Keratinocyte (primary cell): Measurements from ENCODE around the gene C2orf42. TPM values are rescaled to one million over a fixed set of nuclear protein-coding genes. Genes with fewer than 3 reads are reported as not detected.

ENCODE experiments used
- DNase-seq: peaks from one replicate; pipeline ENCODE4 v3.0.0-alpha.2; 2011; ENCODE audit warnings: low read depth, missing footprints, low spot score
- FAIRE-seq: peaks from 2 replicates; lab custom pipeline; 2011; peaks lifted over from hg19 to GRCh38; lab: Jason Lieb, UNC
- H2AFZ ChIP-seq: 2 replicates; pipeline ENCODE4 v1.6.0; 2012; ENCODE audit warnings: low read length, control low read depth, inconsistent platforms; ENCODE audit not compliant: control insufficient read depth
- H3K27ac ChIP-seq: 2 replicates; pipeline ENCODE4 v1.5.1; 2011; ENCODE audit warnings: low read length; ENCODE audit not compliant: control insufficient read depth, insufficient read depth
- H3K27me3 ChIP-seq: 3 replicates; pipeline ENCODE4 v1.6.0; 2011; ENCODE audit warnings: low read length; ENCODE audit not compliant: control insufficient read depth, insufficient read depth; ENCODE audit errors: extremely low read depth
- H3K36me3 ChIP-seq, 2 experiments: 2 replicates in 1 of 2; 3 replicates in 1 of 2; pipeline ENCODE4 v1.5.1; 2011; ENCODE audit warnings: low read length in 2 of 2, mild to moderate bottlenecking in 1 of 2; ENCODE audit not compliant: control insufficient read depth in 2 of 2, insufficient read depth in 2 of 2; ENCODE audit errors: extremely low read depth in 1 of 2
- H3K4me1 ChIP-seq: 3 replicates; pipeline ENCODE4 v1.5.1; 2011; ENCODE audit warnings: low read length; ENCODE audit not compliant: control insufficient read depth, insufficient read depth; ENCODE audit errors: extremely low read depth
- H3K4me2 ChIP-seq: 3 replicates; pipeline ENCODE4 v1.6.0; 2011; ENCODE audit warnings: low read depth, low read length; ENCODE audit not compliant: control insufficient read depth, insufficient read depth; ENCODE audit errors: extremely low read depth
- H3K4me3 ChIP-seq, 3 experiments: fragments of 200-600 bp in 1 of 3; sonication (generic) in 1 of 3; 2 replicates in 2 of 3; 3 replicates in 1 of 3; pipeline ENCODE4 v1.5.1; 2011 to 2016; ENCODE audit warnings: low read length in 3 of 3, mild to moderate bottlenecking in 3 of 3, control low read depth in 2 of 3, inconsistent platforms in 1 of 3, low read depth in 1 of 3, mixed read lengths in 1 of 3, mixed run types in 1 of 3, moderate library complexity in 1 of 3; ENCODE audit not compliant: control insufficient read depth in 2 of 3, insufficient read depth in 2 of 3; ENCODE audit errors: extremely low read depth in 1 of 3
- H3K79me2 ChIP-seq: 2 replicates; pipeline ENCODE4 v1.6.0; 2012; ENCODE audit warnings: low read length; ENCODE audit not compliant: control insufficient read depth, insufficient read depth
- H3K9ac ChIP-seq: 3 replicates; pipeline ENCODE4 v1.6.0; 2011; ENCODE audit warnings: low read length; ENCODE audit not compliant: control insufficient read depth, insufficient read depth; ENCODE audit errors: extremely low read depth
- H3K9me1 ChIP-seq: 3 replicates; pipeline ENCODE4 v1.6.0; 2011; ENCODE audit warnings: low read length; ENCODE audit not compliant: control insufficient read depth, insufficient read depth; ENCODE audit errors: extremely low read depth
- H3K9me3 ChIP-seq: 2 replicates; pipeline ENCODE4 v1.5.1; 2012; ENCODE audit warnings: low read depth, low read length; ENCODE audit not compliant: control insufficient read depth
- H4K20me1 ChIP-seq: 3 replicates; pipeline ENCODE4 v1.6.0; 2011; ENCODE audit warnings: low read length; ENCODE audit not compliant: control insufficient read depth, insufficient read depth; ENCODE audit errors: extremely low read depth
- EZH2 ChIP-seq: IDR thresholded peaks from one replicate; pipeline ENCODE4 v1.6.1; 2012; ENCODE audit warnings: inconsistent platforms, mild to moderate bottlenecking, low read length, moderate library complexity
- dilution Hi-C: fragments of 300-500 bp; cut with MboI; formaldehyde crosslinking; loops from one replicate; pipeline ENCODE4 v1.7.0; 2020; ENCODE audit warnings: low sequenced_read_pairs; ENCODE audit not compliant: extremely low pct_ligation_motif_present
- polyA plus RNA-seq, 5 experiments: library from polyadenylated mRNA; depleted of rRNA in 3 of 5; stranded (reverse) in 3 of 5; stranded (forward) in 1 of 5; unstranded in 1 of 5; fragments of >200 nt; gene quantifications; 1 replicate in 1 of 5; 2 replicates in 3 of 5; 3 replicates in 1 of 5; pipeline versions ENCODE4 v1.2.1 to v1.2.3, GENCODE V29; 2011 to 2012; ENCODE audit warnings: missing spikeins in 2 of 5, low read depth in 1 of 5, low replicate concordance in 1 of 5
- TF ChIP-seq, protein P1 (sequence below), 3 experiments: IDR thresholded peaks in 1 of 3; conservative IDR thresholded peaks in 1 of 3; optimal IDR thresholded peaks in 1 of 3; 2 replicates in 2 of 3; 3 replicates in 1 of 3; pipeline versions ENCODE3 to v1.5.1; 2011; ENCODE audit warnings: low read length in 3 of 3, mild to moderate bottlenecking in 3 of 3, moderate library complexity in 2 of 3, control low read depth in 1 of 3, inconsistent platforms in 1 of 3; ENCODE audit not compliant: insufficient read depth in 2 of 3; ENCODE audit errors: extremely low read depth in 1 of 3

The C2orf42 gene
- polyA plus RNA-seq, 1 donor (not counting 4 experiments of a cell fraction or from before 2014, with no cell fraction given), result 9.3 TPM

DNA sequence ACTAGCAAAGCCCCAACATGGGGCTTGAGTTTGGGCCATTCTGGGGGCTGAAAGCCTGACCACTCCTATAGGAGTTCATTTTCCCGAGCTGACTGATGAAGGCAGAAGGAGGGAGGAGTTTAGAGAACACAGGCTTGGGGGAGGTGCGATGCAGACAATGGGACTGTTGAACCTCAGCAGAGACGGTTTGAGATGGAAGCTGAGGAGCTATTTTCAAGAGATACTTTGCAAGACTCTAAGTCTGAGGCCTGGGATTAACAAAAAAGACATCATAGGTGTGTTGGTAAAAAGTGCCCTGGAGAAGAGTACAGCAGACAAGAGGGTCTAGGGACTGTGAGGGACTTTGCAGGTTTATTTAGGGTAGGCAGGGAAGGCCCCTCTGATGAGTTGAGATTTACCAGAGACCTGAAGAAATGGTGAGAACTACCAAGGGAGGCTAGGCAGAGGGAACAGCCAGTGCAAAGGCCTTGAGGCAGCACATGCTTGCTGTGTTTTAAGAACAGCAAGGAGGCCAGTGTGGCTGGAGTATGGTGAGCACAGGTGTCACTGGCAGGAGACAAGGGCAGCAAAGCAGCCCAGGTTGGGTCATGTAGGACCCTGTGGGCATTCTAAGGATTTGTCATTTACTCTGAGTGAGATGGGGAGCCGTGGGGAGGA, 71.9 kb downstream of the C2orf42 start:
- no peaks in the 10 kb centered on the region for H4K20me1 ChIP-seq
- H2AFZ ChIP-seq, result no peak overlapping the region
- no peak overlapping the region for H3K9ac ChIP-seq
- no peaks in the 10 kb centered on the region for H3K9me3 ChIP-seq
- peaks cover 7% of the 10 kb centered on the region for H3K4me1 ChIP-seq
- dilution Hi-C loops, result no loop called here
- no peaks in the 10 kb centered on the region for H3K9me1 ChIP-seq
- no peaks in the 10 kb centered on the region for H3K36me3 ChIP-seq
- no peak overlapping the region for H3K4me3 ChIP-seq
- FAIRE-seq (no peak), DNase-seq (no peak)
- no peaks in the 10 kb centered on the region for H3K79me2 ChIP-seq
- TF ChIP-seq, protein P1, sequence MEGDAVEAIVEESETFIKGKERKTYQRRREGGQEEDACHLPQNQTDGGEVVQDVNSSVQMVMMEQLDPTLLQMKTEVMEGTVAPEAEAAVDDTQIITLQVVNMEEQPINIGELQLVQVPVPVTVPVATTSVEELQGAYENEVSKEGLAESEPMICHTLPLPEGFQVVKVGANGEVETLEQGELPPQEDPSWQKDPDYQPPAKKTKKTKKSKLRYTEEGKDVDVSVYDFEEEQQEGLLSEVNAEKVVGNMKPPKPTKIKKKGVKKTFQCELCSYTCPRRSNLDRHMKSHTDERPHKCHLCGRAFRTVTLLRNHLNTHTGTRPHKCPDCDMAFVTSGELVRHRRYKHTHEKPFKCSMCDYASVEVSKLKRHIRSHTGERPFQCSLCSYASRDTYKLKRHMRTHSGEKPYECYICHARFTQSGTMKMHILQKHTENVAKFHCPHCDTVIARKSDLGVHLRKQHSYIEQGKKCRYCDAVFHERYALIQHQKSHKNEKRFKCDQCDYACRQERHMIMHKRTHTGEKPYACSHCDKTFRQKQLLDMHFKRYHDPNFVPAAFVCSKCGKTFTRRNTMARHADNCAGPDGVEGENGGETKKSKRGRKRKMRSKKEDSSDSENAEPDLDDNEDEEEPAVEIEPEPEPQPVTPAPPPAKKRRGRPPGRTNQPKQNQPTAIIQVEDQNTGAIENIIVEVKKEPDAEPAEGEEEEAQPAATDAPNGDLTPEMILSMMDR (optimal IDR thresholded peaks at IDR 0.05 in 1 of 3, IDR thresholded peaks at IDR 0.05 in 1 of 3, conservative IDR thresholded peaks at IDR 0.05 in 1 of 3; ENCODE audit: extremely low read depth in 1 of 3, insufficient read depth in 2 of 3, low read length in 3 of 3), result no peak
- no peak for TF ChIP-seq EZH2
- H3K27me3 ChIP-seq, result no peaks in the 10 kb centered on the region
- no peak overlapping the region for H3K27ac ChIP-seq
- H3K4me2 ChIP-seq, result no peak overlapping the region

DNA sequence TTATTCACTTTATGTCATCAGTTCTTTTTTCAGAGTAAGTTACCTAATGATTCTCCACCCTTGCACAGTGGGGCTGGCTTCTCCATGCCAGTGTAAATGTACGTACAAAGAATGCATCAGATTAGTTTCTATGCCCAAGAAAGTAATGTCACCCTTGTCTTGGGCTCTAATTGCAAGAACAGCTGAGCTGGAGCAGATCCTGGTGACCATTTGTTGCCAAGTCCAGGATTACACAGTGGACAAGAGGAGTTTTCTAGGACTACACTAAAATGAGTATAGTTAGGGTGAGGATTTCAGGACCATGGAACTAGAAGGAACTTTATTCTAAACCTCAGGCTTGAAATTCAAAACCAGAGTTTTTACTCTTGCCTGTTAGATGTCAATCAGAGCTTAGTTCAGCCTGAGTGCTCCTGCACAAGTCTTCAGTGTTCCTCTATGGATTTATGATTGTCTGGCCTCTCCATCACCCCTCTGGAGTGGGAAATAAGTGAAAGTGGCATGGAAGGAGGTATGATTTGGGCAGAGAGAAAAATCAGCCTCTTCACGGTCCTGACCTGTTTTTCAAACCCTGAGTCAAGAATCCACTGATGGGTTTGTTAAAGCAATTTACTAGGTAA, 73.8 kb downstream of the C2orf42 start:
- H3K9ac ChIP-seq, result no peak overlapping the region
- no peaks in the 10 kb centered on the region for H3K4me1 ChIP-seq
- no peak for DNase-seq
- dilution Hi-C loops, result no loop called here
- no peaks in the 10 kb centered on the region for H3K9me3 ChIP-seq
- H3K4me3 ChIP-seq, result no peak overlapping the region
- H3K36me3 ChIP-seq, result no peaks in the 10 kb centered on the region
- no peaks in the 10 kb centered on the region for H3K27me3 ChIP-seq
- no peak for TF ChIP-seq EZH2
- TF ChIP-seq, protein P1 (optimal IDR thresholded peaks at IDR 0.05 in 1 of 3, IDR thresholded peaks at IDR 0.05 in 1 of 3, conservative IDR thresholded peaks at IDR 0.05 in 1 of 3; ENCODE audit: extremely low read depth in 1 of 3, insufficient read depth in 2 of 3, low read length in 3 of 3), result no peak
- H3K4me2 ChIP-seq, result no peak overlapping the region
- no peak for FAIRE-seq
- no peaks in the 10 kb centered on the region for H4K20me1 ChIP-seq
- no peak overlapping the region for H3K27ac ChIP-seq
- no peaks in the 10 kb centered on the region for H3K79me2 ChIP-seq
- no peak overlapping the region for H2AFZ ChIP-seq
- no peaks in the 10 kb centered on the region for H3K9me1 ChIP-seq
